GM23338 (cell line): Measurements from ENCODE around the gene COL24A1. TPM values are rescaled to one million over a fixed set of nuclear protein-coding genes. Genes with fewer than 3 reads are reported as not detected.

Experiments
- ATAC-seq: fragments of 200-7000 bp; cut with Tn5 transposase; 3 replicates; pipeline ENCODE4 v1.9.1; 2020
- DNase-seq: peaks from one replicate; pipeline ENCODE4 v3.0.0-alpha.2; 2015; ENCODE audit warnings: low spot score
- H2AFZ ChIP-seq: fragments of 200-600 bp; sonication (generic); 2 replicates; pipeline ENCODE4 v1.8.0; 2016; ENCODE audit warnings: antibody characterized with exemption, mild to moderate bottlenecking, moderate library complexity
- H3F3A ChIP-seq: fragments of 200-600 bp; sonication (generic); replicated peaks from 2 replicates; pipeline ENCODE4 v1.8.0; 2017; ENCODE audit warnings: antibody characterized with exemption, mixed run types, low read depth
- H3K27ac ChIP-seq: fragments of 200-600 bp; sonication (generic); 2 replicates; pipeline ENCODE4 v1.6.1; 2016; ENCODE audit warnings: low read depth
- H3K27me3 ChIP-seq: fragments of 200-600 bp; sonication (generic); 2 replicates; pipeline ENCODE4 v1.8.0; 2016; ENCODE audit warnings: mild to moderate bottlenecking, mixed run types, moderate library complexity; ENCODE audit not compliant: insufficient read depth
- H3K36me3 ChIP-seq: fragments of 200-600 bp; sonication (generic); 2 replicates; pipeline ENCODE4 v1.8.0; 2016; ENCODE audit warnings: mild to moderate bottlenecking; ENCODE audit not compliant: insufficient read depth
- H3K4me1 ChIP-seq: fragments of 200-600 bp; sonication (generic); 2 replicates; pipeline ENCODE4 v1.8.0; 2016; ENCODE audit warnings: mild to moderate bottlenecking, moderate library complexity; ENCODE audit not compliant: insufficient read depth
- H3K4me2 ChIP-seq: fragments of 200-600 bp; sonication (generic); 2 replicates; pipeline ENCODE4 v1.7.1; 2017; ENCODE audit warnings: mixed run types
- H3K4me3 ChIP-seq: fragments of 200-600 bp; sonication (generic); 2 replicates; pipeline ENCODE4 v1.6.1; 2016; ENCODE audit warnings: mixed run types
- H3K79me2 ChIP-seq: fragments of 200-600 bp; sonication (generic); replicated peaks from 2 replicates; pipeline ENCODE4 v1.8.0; 2017; ENCODE audit warnings: mild to moderate bottlenecking; ENCODE audit not compliant: insufficient read depth
- H3K9me2 ChIP-seq: fragments of 200-600 bp; sonication (generic); 2 replicates; pipeline ENCODE4 v1.8.0; 2017; ENCODE audit not compliant: insufficient read depth
- H4K20me1 ChIP-seq: fragments of 200-600 bp; sonication (generic); replicated peaks from 2 replicates; pipeline ENCODE4 v1.8.0; 2017; ENCODE audit warnings: mild to moderate bottlenecking; ENCODE audit not compliant: insufficient read depth
- H3K27ac Mint-ChIP-seq: 2 replicates; pipeline ENCODE4 v1.8.0; 2020; ENCODE audit warnings: inconsistent platforms, mild to moderate bottlenecking, moderate library complexity, mixed read lengths
- H3K27me3 Mint-ChIP-seq: 3 replicates; pipeline ENCODE4 v1.8.0; 2022; ENCODE audit warnings: low read depth, mild to moderate bottlenecking, moderate library complexity, mixed read lengths, inconsistent platforms; ENCODE audit not compliant: insufficient read depth, poor library complexity
- H3K36me3 Mint-ChIP-seq: 3 replicates; pipeline ENCODE4 v1.8.0; 2021; ENCODE audit warnings: low read depth, mild to moderate bottlenecking, inconsistent platforms, moderate library complexity, mixed read lengths
- H3K4me1 Mint-ChIP-seq: 3 replicates; pipeline ENCODE4 v1.8.0; 2020; ENCODE audit warnings: mild to moderate bottlenecking, inconsistent platforms, mixed read lengths
- H3K4me3 Mint-ChIP-seq: 3 replicates; pipeline ENCODE4 v1.8.0; 2021; ENCODE audit warnings: moderate library complexity, mild to moderate bottlenecking, inconsistent platforms, mixed read lengths
- H3K9me3 Mint-ChIP-seq: 3 replicates; pipeline ENCODE4 v1.8.0; 2020; ENCODE audit warnings: moderate library complexity, mild to moderate bottlenecking, inconsistent platforms, mixed read lengths
- CREB1 ChIP-seq: fragments of 250-450 bp; sonication (Bioruptor Pico); IDR thresholded peaks from 2 replicates; pipeline ENCODE4 v1.5.0; 2020; ENCODE audit warnings: low read depth, mild to moderate bottlenecking, moderate library complexity
- JUNB ChIP-seq: IDR thresholded peaks from one replicate; pipeline ENCODE4 v1.6.1; 2016; ENCODE audit warnings: antibody characterized with exemption; ENCODE audit not compliant: unreplicated experiment
- POLR2AphosphoS5 ChIP-seq: IDR thresholded peaks from 2 replicates; pipeline ENCODE4 v1.6.1; 2016; ENCODE audit warnings: antibody characterized with exemption, low read depth
- ZNF114 ChIP-seq: fragments of 250-450 bp; sonication (Bioruptor Pico); IDR thresholded peaks from 2 replicates; pipeline ENCODE4 v1.5.0; 2020; ENCODE audit warnings: mild to moderate bottlenecking, moderate library complexity
- ZNF331 ChIP-seq: fragments of 250-450 bp; sonication (Bioruptor Pico); IDR thresholded peaks from 2 replicates; pipeline ENCODE4 v1.5.0; 2020; ENCODE audit warnings: low read depth, mild to moderate bottlenecking, moderate library complexity
- polyA plus RNA-seq: library from polyadenylated mRNA; unstranded; fragments of >200 nt; fragmentation: Nextera tagmentation; extraction: Ambion mirVana; gene quantifications from 2 replicates; pipeline ENCODE4 v1.2.1, GENCODE V29; 2016
- total RNA-seq: library from RNA; depleted of rRNA; stranded (reverse); fragments of >200 nt; shearing (Covaris generic); gene quantifications from 2 replicates; pipeline ENCODE4 v1.2.3, GENCODE V29; 2014
- TF ChIP-seq, protein P1 (sequence below): IDR thresholded peaks from one replicate; pipeline ENCODE4 v1.6.1; 2018; ENCODE audit warnings: antibody characterized with exemption; ENCODE audit not compliant: unreplicated experiment
- TF ChIP-seq, protein P2 (sequence below): fragments of 250-450 bp; sonication (Bioruptor Pico); IDR thresholded peaks from 2 replicates; pipeline ENCODE4 v1.5.0; 2020; ENCODE audit warnings: mild to moderate bottlenecking, moderate library complexity
- TF ChIP-seq, protein P3 (sequence below): IDR thresholded peaks from 2 replicates; pipeline ENCODE4 v1.6.1; 2016; ENCODE audit warnings: antibody characterized with exemption

COL24A1 gene
- total and polyA plus RNA-seq, 2 experiments from 2014 or later, result 1.2 to 2.1 TPM

DNA sequence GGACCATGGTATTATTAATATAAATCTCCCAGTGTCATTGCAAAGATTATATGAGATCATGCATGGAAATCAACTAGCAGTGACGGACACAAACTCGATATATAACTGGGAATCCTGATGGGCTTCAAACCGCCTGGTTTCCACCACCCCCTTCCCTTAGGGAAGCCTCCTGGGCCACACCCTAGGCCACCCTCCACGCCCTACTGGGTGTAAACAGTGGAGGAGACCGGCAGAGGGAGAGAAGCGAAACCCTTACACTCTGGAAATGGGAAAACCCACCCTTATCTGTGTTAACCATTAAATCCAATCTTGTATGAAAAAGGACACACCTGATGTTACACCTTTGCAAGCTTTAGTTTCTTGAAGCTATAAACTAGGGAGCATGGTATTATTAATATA, 447.7 kb downstream of the COL24A1 start:
- H3K27me3 Mint-ChIP-seq, result no peaks in the 10 kb centered on the region
- TF ChIP-seq, protein P1, sequence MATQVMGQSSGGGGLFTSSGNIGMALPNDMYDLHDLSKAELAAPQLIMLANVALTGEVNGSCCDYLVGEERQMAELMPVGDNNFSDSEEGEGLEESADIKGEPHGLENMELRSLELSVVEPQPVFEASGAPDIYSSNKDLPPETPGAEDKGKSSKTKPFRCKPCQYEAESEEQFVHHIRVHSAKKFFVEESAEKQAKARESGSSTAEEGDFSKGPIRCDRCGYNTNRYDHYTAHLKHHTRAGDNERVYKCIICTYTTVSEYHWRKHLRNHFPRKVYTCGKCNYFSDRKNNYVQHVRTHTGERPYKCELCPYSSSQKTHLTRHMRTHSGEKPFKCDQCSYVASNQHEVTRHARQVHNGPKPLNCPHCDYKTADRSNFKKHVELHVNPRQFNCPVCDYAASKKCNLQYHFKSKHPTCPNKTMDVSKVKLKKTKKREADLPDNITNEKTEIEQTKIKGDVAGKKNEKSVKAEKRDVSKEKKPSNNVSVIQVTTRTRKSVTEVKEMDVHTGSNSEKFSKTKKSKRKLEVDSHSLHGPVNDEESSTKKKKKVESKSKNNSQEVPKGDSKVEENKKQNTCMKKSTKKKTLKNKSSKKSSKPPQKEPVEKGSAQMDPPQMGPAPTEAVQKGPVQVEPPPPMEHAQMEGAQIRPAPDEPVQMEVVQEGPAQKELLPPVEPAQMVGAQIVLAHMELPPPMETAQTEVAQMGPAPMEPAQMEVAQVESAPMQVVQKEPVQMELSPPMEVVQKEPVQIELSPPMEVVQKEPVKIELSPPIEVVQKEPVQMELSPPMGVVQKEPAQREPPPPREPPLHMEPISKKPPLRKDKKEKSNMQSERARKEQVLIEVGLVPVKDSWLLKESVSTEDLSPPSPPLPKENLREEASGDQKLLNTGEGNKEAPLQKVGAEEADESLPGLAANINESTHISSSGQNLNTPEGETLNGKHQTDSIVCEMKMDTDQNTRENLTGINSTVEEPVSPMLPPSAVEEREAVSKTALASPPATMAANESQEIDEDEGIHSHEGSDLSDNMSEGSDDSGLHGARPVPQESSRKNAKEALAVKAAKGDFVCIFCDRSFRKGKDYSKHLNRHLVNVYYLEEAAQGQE, result no peak
- TF ChIP-seq ZNF331 (CRISPR knock-in tag) (no peak), CREB1 (CRISPR knock-in tag) (no peak), POLR2AphosphoS5 (no peak), ZNF114 (CRISPR knock-in tag) (no peak)
- Histone ChIP-seq H3K4me1 (peaks cover 13% of the 10 kb centered on the region), H3F3A (no peaks in the 10 kb centered on the region), H3K9me2 (no peaks in the 10 kb centered on the region), H3K27me3 (no peaks in the 10 kb centered on the region), H3K36me3 (peaks cover 18% of the 10 kb centered on the region), H3K79me2 (peaks cover 40% of the 10 kb centered on the region), H3K4me2 (peak overlapping the region; percentile 65), H3K27ac (peak overlapping the region; percentile 46; the same call in 1 of the 2 replicates), H3K4me3 (peak overlapping the region; percentile 84), H2AFZ (peak overlapping the region; percentile 77; the same call in 1 of the 2 replicates), H4K20me1 (no peaks in the 10 kb centered on the region)
- peak; percentile 6 for DNase-seq
- H3K4me1 Mint-ChIP-seq, result peaks cover 2% of the 10 kb centered on the region; the same call in 1 of the 3 replicates
- H3K27ac Mint-ChIP-seq, result no peak overlapping the region
- peaks cover 4% of the 10 kb centered on the region for H3K9me3 Mint-ChIP-seq
- H3K36me3 Mint-ChIP-seq, result peaks cover 20% of the 10 kb centered on the region
- no peak overlapping the region for H3K4me3 Mint-ChIP-seq
- ATAC-seq, result peak; percentile 19

DNA sequence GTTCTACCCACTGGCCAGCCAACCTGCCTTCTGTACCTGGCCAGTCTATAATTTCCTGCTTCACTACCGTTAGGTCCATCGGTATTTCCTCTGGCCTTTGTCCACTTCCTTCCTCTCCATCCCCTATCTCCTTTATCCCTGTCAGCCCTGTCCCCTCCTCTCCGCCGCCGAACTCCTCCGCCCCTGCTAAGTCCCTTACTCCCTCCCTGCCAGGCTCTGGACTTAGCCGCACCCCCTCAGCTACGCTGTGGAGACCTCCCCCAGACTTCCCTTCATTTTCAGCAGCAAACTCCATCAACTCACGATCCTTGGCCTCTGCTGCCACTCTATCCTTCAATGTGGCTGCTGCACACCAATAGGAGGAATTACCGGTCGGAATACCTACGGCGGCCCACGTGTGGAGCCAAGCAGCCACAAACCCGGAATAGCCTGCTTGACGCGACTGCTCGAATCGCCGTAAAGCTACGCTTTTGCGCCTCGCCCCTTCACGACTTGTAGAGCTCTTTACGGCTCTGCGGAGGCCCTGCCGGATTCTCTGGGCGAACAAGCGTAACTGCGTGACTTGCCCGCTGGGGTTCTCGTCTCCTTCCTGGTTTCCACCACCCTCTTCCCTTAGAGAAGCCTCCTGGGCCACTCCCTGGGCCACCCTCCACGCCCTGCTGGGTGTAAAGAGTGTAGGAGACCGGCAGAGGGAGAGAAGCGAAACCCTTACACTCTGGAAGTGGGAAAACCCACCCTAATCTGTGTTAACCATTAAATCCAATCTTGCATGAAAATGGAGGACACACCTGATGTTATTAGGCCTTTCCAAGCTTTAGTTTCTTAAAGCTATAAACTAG, 448.4 kb downstream of the COL24A1 start, which contains the start of gene ZNHIT6:
ZNHIT6 (minus strand) TSS at position 444 of the 839 bp plus-strand sequence; CDS start at position 295, 149 bp downstream.
- ATAC-seq (peak; percentile 95), DNase-seq (peak; percentile 98)
- Mint-ChIP-seq H3K9me3 (no peaks in the 10 kb centered on the region), H3K27ac (no peak within 1 kb of the TSS), H3K27me3 (no peaks in the 10 kb centered on the region), H3K4me1 (peaks cover 2% of the 10 kb centered on the region; the same call in 1 of the 3 replicates), H3K4me3 (no peak within 1 kb of the TSS), H3K36me3 (peaks cover 21% of the 10 kb centered on the region)
- Histone ChIP-seq H3K27me3 (no peaks in the 10 kb centered on the region), H2AFZ (peak within 1 kb of the TSS; percentile 77; the same call in 1 of the 2 replicates), H3F3A (no peaks in the 10 kb centered on the region), H3K79me2 (peaks cover 46% of the 10 kb centered on the region), H3K27ac (peak within 1 kb of the TSS; percentile 71), H3K4me1 (peaks cover 13% of the 10 kb centered on the region), H3K4me3 (peak within 1 kb of the TSS; percentile 84), H3K36me3 (peaks cover 17% of the 10 kb centered on the region), H3K9me2 (no peaks in the 10 kb centered on the region), H3K4me2 (peak within 1 kb of the TSS; percentile 94), H4K20me1 (no peaks in the 10 kb centered on the region)
- TF ChIP-seq, protein P2, sequence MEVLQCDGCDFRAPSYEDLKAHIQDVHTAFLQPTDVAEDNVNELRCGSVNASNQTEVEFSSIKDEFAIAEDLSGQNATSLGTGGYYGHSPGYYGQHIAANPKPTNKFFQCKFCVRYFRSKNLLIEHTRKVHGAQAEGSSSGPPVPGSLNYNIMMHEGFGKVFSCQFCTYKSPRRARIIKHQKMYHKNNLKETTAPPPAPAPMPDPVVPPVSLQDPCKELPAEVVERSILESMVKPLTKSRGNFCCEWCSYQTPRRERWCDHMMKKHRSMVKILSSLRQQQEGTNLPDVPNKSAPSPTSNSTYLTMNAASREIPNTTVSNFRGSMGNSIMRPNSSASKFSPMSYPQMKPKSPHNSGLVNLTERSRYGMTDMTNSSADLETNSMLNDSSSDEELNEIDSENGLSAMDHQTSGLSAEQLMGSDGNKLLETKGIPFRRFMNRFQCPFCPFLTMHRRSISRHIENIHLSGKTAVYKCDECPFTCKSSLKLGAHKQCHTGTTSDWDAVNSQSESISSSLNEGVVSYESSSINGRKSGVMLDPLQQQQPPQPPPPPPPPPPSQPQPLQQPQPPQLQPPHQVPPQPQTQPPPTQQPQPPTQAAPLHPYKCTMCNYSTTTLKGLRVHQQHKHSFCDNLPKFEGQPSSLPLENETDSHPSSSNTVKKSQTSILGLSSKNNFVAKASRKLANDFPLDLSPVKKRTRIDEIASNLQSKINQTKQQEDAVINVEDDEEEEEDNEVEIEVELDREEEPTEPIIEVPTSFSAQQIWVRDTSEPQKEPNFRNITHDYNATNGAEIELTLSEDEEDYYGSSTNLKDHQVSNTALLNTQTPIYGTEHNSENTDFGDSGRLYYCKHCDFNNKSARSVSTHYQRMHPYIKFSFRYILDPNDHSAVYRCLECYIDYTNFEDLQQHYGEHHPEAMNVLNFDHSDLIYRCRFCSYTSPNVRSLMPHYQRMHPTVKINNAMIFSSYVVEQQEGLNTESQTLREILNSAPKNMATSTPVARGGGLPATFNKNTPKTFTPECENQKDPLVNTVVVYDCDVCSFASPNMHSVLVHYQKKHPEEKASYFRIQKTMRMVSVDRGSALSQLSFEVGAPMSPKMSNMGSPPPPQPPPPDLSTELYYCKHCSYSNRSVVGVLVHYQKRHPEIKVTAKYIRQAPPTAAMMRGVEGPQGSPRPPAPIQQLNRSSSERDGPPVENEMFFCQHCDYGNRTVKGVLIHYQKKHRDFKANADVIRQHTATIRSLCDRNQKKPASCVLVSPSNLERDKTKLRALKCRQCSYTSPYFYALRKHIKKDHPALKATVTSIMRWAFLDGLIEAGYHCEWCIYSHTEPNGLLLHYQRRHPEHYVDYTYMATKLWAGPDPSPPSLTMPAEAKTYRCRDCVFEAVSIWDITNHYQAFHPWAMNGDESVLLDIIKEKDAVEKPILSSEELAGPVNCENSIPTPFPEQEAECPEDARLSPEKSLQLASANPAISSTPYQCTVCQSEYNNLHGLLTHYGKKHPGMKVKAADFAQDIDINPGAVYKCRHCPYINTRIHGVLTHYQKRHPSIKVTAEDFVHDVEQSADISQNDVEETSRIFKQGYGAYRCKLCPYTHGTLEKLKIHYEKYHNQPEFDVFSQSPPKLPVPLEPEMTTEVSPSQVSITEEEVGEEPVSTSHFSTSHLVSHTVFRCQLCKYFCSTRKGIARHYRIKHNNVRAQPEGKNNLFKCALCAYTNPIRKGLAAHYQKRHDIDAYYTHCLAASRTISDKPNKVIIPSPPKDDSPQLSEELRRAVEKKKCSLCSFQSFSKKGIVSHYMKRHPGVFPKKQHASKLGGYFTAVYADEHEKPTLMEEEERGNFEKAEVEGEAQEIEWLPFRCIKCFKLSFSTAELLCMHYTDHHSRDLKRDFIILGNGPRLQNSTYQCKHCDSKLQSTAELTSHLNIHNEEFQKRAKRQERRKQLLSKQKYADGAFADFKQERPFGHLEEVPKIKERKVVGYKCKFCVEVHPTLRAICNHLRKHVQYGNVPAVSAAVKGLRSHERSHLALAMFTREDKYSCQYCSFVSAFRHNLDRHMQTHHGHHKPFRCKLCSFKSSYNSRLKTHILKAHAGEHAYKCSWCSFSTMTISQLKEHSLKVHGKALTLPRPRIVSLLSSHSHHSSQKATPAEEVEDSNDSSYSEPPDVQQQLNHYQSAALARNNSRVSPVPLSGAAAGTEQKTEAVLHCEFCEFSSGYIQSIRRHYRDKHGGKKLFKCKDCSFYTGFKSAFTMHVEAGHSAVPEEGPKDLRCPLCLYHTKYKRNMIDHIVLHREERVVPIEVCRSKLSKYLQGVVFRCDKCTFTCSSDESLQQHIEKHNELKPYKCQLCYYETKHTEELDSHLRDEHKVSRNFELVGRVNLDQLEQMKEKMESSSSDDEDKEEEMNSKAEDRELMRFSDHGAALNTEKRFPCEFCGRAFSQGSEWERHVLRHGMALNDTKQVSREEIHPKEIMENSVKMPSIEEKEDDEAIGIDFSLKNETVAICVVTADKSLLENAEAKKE, result 0 out of 2 replicates have a peak, but pooled peaks have one; percentile 51
- no peak for TF ChIP-seq JUNB
- TF ChIP-seq, protein P3, sequence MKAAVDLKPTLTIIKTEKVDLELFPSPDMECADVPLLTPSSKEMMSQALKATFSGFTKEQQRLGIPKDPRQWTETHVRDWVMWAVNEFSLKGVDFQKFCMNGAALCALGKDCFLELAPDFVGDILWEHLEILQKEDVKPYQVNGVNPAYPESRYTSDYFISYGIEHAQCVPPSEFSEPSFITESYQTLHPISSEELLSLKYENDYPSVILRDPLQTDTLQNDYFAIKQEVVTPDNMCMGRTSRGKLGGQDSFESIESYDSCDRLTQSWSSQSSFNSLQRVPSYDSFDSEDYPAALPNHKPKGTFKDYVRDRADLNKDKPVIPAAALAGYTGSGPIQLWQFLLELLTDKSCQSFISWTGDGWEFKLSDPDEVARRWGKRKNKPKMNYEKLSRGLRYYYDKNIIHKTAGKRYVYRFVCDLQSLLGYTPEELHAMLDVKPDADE, result no peak
